GM18508 (cell line): ENCODE measurements around the gene DUSP7.
A peak's percentile ranks its signal among the peaks of the same experiment; 100 is the strongest.

Source experiments
- ATAC-seq: cut with Tn5 transposase; IDR thresholded peaks from one replicate; pipeline ENCODE4 v1.9.1; 2021; ENCODE audit warnings: moderate number of reproducible peaks; ENCODE audit not compliant: insufficient read depth, unreplicated experiment

DUSP7 gene

DNA sequence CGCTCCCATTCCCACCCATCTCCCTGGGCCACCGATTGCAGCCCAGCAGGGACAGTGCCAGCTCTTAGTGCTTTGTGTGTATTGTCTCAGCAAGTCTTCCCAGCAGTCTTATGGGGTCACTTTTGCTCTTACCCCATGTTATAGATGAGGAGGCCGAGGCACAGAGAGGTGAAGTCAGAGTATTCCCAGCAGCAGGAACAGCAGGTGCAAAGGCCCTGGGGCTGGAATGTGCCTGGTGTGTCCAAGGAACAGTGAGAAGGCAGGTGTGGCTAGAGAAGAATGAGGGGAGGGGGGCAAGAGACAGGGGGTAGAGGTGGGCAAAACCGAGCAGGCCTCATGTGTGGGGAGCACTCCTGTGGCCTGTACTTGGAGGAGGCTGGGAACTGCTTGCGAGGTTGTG lies 12.8 kb upstream of the DUSP7 start:
- ATAC-seq: no peak

DNA sequence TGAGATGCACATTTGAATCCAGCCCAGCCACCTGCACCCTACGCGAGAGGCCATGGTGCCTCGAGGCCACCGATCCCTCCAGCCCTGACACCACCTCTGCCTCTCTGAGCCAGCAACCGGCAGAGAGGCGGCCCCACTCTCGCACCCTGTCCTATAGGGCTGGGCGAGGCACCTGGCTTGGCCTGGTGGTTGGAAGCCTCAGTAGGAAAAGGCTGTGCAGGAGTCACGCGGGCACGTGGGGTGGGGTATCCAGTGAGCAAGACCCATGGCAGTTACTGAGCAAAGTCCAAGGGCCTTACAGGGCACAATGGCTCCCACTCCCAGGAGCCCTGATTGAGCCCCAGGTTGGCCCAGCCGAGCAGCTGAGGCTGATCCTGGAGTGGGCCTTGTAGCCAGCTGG lies 12.4 kb upstream of the DUSP7 start:
- no peak for ATAC-seq

DNA sequence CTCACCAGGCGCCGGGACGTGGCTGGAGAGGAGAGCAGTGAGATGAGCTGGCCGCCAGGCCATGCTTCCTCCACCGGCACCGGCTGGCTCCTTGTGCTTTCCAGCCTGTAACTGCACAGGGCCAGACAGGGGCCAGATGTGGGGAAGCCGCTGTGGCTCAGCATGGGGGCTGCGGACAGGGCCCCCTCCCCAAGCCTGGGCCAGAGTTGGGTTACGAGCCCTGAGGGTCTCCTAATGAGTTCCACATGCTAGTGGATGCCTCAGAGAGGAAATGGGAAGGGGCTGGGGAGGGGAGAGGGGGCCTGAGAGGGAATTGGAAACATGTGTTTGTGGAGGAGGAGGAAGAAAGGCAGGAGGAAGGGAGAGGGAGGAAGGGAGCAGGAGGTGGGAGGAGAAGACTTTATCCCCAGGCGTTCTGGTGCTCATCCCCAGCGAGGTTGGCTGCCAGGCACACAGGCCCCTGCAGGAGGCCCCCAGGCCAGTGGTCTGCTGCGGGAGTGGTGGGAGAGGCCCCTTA lies 11.7 kb upstream of the DUSP7 start:
- ATAC-seq: no peak

DNA sequence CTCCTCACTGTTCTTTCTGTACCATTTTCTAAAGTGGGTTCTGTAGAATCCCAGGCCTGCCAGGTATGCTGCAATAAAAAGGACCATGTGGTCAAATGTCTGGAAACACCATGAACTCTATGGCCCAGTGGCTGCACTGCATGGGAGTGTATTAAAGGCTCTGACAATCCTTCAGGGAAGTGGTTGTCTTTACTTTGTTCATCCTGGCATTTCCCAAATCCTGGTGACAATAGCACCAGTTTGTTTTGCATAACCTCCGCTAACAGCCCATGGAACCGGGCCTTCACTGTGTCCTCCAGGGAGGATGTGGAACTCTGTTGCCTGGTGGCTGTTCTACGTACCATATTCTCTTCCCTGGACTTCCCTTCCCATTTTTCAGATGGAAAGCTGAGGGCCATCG lies 11.2 kb upstream of the DUSP7 start:
- no peak for ATAC-seq

DNA sequence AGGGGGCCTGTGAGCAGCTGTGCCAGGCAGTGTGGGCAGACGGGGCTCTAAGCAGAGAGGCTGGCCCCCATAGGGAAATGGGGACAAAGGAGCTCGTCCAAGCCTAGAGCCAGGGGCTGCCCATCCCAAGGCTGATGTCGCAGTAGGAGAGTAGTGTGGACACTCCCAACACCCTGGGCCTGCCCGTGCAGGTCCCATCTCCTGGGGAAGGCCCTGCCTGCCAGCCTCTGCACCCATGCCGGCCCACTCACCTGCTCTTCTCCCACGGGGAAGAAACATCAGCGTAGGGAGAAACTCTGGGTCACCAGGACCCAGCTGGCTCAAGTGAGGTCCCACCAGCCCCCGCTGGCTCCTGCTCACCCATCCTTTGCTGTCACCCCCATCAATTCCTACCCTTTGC lies 10.7 kb upstream of the DUSP7 start:
- no peak for ATAC-seq

DNA sequence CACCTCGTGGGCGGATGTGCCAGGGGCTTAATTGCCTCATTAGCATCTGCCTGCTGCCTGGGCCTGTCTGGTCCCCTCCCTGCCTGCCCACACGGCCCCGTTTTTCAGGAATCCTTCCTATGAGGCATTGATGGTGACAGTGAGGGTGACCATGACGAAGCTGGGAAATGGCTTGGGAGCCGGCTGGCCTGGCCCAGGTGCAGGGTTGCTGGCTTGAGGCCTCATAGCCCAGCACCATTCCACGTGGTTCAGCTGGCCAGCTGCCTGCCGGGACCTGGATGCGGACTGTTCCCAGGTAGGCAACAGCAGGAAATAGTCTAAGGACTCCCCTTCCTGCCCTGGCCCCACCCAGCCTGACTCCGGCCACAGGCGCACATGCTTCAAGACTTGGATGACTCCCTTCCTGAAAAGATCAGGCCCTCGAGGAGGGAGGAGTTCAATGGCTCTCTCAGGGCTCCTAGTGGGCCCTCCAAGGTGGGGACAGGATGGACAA lies 8.9 kb upstream of the DUSP7 start:
- no peak for ATAC-seq

DNA sequence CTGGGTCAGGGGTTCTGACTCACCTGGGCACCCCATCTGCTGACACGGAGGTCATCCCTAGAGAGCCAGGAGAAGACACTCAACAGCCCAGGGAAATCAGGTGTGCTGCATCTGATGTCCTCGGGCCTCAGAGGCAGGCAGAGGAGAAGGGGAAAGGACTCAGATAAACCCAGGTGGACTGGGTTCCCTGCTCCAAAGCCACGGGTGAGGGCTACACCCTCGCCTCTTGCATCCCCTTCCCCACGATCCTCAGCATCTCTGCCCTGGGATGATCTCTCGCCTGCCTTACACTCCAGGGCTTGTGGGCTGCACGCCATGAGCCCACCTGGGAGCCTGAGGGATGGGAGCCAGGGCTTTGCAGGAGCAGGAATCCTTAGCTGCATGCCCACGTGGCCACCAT lies 8.2 kb upstream of the DUSP7 start:
- no peak for ATAC-seq

DNA sequence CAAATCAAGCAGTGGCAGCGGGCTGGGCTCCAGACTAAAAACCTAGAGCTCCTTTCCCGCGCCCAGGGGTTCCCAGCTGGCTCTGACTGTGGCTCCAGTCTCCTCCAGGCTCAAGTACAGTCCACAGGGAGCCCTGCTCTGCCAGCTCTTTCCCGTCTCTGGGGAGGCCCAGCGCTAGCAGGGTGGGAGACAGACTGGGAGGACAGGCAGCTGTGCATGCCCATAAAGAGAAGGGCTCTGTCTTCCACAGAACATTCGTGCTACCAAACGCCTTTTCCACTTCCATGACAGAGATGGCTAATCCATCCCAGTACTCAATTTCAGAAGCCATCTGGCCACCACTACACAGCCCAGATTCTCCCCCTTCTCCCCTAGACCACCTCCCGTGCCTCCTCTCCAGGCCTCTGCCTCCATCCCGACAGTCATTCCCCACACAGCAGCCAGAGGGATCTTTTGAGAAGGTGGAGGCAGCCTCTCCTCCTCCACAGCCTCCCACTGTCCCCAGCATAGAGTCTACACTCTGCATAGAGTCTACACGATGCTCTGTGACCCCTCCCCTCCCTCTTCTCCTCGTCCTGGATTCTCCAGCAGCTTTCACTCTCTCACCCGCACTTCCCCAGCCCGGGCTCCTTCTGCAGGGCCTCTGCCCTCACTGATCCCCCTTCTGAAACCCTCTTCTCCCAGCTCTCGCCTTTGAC lies 6.8 kb upstream of the DUSP7 start:
- no peak for ATAC-seq

DNA sequence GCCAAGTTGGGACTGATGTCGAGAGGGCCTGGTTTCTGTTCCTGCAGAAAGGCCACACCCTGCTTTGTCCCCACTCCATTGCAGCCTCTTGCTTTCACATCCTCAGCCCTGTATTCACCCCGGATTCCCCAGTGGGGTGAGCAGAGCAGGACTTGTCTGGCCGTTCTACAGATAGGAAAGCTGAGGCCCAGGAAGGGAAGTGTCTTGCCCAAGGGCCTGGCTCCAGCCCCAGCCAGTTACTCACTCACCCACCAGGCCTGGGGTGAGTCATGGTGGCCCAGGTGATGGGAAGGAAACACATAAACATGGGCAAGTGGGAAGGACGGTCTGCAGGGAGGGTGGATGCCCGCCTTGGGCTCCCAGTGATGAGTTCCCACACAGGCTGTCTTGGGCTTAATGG lies 6.1 kb upstream of the DUSP7 start:
- no peak for ATAC-seq

DNA sequence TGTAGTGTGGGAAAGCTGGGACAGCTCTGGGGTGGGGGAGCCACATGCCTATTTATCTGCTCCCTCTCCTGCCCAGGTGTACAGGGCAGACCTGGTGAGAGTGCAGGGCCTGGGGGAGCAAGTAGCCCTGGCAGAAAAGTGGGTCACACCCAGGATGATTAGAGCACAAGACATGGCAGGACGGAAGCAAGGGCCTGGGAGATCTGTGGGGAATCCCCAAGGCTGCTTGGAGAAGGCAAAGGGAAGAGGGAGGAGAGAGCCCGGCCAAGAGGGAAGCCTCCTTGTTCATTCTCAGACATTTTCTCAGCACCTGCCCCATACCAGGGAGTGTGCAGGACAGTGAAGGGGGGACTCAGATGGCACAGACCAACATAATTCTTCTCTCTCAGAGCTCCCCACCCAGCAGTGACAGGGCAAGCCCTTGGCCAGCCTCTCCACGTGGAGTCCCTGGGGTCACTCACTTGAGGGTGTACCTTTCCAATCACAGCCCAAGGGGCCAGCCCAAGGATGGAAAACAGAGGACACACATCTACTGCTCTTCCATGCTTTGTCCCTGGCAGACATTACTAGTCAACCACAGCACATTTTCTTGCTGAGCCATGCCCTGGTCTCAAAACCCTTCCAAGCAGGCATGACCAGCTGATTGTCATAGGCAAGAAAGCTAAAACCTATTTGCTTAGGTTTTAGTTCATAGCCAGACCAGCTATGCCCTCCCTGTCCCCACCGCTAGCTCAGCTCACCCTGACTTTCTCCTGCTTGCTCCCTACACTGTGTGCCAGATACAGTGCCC lies 4.9 kb upstream of the DUSP7 start:
- no peak for ATAC-seq

DNA sequence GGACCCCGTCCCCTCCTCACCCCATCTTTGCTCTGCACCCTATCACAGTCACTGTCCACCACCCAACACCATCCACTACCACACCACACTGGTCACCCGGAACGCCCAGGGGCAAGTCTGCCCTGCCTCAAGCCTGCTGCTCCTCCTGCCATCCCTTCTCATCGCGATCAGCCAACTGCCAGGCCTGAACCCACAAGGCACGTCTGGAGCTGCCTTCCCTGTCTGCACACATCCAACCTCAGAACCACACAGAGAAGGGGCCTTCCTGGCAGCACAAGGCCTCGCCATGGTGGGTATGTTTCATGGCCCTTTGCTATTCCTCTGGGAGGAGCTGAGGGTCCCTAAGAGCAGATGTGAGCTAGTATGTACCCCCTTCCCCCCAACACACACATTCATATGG lies 3.4 kb upstream of the DUSP7 start:
- ATAC-seq: no peak

DNA sequence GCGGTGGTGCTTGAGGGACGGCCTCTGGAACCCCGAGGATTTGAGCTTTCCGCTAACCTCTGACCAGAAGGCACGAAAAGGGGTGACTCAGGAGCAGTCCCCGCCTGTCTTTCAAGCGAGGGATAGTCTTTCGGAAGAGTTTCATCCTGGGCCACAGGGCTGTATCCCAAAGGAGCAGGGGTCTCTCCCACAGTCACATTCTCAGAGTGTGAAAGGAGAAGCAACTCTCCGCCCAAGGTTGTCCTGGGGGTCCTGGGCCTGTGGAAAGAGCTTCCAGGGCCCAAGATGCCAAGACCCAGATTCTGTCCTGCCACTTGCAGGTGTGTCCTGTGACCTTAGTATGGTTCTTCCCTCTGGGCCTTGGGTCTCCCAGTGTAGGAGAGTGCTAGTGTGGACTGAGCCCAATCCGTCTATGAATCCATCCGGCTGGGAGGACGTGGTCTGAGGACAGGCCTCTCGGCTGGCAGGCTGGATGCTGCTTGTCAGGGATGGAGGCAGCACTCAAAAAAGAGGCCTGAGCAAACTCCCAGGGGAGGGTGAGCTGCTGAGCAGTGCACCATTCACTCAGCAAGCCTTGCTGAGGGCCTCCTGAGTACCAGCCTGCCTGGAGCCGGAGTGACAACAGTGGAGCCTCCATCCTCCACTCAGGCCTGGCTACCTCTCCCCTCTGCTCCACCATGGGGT lies 1.6 kb upstream of the DUSP7 start:
- no peak for ATAC-seq

DNA sequence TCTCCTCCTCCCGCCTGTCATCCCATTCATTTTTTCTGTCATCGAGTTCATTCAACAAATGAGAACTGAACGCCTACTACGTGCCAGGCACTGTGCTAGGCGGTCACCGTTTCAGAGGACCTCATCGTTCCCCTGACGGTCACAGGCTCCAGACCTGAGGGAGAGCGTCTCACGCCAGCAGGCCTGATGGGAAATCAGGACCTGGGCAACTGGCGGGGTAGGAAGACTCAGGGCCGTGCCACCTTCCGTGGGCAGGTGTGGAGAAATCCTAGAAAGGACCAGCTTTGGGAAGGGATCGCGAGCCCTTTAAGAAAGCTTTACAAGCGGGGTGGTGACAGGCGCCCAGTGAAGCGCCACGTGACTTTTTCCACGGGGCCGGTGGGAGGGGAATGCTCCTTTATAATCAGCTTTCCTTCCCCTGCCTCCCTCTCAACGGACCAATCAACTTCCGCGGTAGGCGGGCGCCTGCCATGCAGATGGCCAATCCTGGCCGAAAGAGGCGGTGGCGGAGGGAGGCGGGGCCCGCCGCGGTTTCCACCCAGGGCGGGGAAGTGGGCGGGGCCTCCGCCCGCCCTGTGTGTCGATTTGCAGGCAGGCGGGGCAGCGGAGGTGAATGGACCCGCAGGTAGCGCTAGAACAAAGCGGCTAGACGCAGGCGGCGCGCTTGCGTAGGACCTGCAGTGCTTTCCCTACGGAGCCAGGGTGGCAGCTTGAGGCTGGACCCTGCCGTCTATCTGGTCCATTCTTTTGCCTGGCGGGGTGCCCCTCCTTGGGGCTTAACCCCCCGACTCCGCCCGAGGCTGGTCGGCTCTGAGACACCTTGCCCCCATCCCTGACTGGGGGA lies 819 bp upstream of the DUSP7 start:
- peak; percentile 73 for ATAC-seq

DNA sequence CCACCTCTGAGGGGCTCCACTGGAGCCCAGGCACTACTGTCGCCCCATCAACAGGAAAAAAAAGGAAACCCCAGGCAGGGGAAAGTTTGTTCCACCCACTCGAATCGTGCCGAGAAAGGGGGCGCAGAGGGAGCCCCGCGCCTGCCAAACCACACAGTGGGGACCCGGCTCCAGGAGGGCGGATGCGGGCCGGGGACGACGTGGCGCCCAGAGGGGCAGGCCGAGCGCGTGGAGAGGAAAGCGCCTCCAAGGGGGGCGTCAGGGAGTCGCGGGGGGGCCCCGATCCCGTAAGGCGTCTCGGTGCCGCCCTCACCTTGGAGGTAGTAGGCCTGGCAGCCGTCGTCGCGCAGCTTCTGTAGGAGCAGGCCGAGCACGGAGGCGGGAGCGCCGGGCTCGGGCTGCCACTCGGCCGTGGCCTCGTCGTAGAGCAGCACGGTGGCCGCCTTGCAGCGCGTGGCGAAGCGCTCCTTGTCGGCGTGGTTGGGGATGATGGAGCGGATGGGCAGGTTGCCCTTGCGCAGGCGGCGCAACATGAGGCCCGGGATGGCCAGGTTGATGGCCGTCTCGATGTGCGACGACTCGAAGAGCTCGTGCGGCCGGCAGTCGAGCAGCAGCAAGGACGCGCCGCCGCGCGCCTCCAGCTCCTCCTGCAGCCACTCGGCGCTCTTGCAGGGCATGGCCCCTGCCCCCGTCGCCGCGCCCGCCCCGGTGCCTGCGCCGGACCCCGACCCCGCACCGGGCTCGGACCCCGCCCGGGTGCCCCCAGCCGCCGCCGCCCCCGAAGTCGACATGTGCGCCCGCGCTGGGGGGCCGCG lies 627 bp downstream of the DUSP7 start:
- no peak for ATAC-seq

DNA sequence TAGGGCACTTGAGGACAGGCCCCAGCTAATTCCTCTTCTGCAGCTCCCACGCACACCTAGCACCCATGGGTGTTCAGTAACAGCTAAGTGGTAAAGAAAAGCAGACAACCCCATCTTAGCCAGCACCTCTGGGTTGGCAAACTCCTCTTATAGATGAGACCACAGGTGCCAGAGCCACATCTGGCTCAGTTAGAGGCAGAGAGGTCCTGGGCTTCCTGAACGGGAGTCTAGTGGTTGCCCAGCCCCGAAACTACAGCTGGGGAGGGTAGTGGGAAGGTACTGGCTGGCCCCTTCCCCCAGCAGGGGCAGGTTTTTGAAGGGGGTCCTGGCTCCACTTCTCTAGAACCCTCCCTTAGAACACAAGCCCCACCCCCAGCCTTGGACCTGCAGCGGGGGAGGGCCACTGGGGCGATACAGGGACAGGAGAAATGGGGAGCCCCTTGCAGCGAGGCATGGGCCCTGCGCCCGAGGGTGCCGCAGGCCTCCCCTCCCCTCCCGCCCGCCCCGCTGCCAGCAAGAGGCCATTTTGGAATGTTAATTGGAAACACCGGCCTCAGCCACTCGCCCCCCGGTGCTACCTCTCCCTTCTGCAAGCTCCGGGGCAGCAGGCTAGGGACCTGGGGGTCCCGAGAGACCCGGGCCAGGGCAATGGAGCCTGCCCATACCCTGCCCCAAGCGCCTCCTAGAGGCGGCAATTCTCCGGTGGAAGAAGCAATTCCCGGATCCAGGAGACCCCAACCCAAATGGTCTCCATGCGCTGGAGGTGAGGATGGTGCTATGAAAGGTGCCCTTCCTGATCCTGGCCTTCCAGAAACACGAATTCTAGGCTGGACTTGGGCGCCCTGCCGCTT lies 1.5 kb downstream of the DUSP7 start:
- no peak for ATAC-seq

DNA sequence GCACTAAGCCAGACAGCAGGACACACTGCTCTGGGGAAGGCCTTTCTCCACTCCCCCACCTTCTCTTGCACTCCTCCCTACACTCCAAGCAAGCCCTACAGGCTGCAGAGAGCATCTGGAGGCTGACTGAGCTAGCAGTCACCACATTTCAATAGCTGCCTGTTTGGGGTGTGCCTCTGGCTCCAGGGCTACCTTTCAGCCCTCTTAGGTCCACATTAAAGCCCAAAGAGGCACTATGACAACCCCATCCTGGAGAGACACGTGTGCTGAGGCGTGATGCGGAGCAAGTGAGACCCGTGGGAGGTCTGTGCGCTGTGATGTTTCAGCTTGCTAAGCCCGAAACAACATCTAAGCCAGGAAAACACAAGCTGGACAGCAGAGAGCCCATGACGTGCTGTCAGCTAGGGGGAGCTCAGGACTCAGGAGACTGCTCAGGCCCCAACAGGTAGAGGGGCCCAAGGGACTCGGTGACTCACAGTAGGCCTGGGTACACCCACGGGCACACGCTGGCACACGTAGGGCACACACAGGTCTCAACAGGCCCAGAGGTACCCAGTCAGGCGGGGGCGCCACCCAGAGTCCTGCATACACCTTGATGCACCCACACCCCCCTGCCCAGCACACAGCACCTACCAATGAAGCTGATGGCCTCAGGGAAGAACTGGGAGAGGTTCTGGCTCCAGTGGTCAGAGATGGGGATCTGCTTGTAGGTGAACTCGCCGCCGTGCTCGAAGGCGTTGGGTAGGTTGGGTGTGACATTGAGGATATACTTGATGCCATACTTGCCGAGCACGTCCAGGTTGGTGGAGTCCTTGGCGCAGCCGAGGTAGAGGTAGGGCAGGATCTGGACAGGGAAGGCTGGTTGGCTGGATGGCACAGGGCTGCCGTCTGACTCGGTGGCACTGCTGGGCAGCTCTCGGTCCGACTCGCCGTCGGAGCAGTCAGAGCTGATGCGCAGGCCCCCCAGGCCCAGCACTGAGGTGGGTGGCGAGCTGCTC lies 2.8 kb downstream of the DUSP7 start:
- ATAC-seq: no peak

DNA sequence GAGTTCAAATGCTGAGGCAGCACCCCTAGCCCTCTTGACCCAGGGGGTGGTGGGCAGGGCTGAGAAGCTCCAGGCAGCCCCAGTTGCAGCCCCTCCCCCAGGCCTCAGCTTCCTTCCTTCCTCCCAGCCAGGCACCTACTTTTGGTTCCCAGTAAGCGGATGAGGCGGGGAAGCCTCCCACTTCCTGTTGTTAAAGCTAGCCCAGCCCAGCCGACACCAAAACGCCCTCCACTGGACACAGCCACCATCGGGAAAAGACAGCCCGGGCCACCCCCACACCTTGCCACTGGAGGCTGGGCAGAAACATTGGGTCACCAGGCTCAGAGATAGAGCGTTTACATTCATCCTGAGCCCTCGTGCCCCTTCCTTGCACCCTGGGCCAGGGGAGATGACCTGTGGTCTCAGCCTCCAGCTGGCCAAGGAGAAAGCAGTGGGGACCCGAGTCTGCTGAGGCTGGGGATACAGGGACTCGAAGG lies 3.5 kb downstream of the DUSP7 start:
- ATAC-seq: no peak
